GM23248 (cell line): ENCODE results near the gene ANKRD18B.

Experiments
- EZH2 ChIP-seq: fragments of 200-600 bp; sonication (generic); IDR thresholded peaks from 2 replicates; pipeline ENCODE4 v1.6.1; 2018; ENCODE audit warnings: antibody characterized with exemption, mild to moderate bottlenecking; ENCODE audit not compliant: insufficient read depth, poor library complexity, severe bottlenecking
- EZH2phosphoT487 ChIP-seq: fragments of 200-600 bp; sonication (generic); IDR thresholded peaks from 2 replicates; pipeline ENCODE4 v1.6.1; 2018; ENCODE audit warnings: antibody characterized with exemption, moderate library complexity, mild to moderate bottlenecking, low read depth; ENCODE audit not compliant: insufficient read depth

DNA sequence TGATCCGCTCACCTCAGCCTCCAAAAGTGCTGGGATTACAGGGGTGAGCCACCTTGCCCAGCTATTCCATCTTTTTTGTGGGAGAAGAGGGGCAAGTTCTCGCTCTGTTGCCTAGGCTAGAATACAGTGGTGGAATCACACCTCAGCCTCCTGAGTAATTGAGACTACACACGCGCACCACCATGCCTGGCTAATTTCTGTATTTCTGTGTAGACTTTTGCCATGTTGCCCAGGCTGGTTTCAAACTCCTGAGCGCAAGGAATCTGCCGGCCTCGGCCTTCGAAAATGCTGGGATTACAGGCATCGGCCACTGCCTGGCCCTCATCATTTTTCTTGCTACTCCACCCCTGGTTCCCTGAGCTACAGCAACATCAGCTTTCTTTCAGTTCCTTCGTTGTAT lies 47.5 kb upstream of the ANKRD18B start:
- TF ChIP-seq EZH2phosphoT487 (no peak), EZH2 (no peak)
